GM10266 (cell line): ENCODE measurements around the gene PCDH7.

Experiments
- DNase-seq: peaks from one replicate; pipeline ENCODE4 v3.0.0; 2012; ENCODE audit errors: extremely low spot score
- TF ChIP-seq, protein P1 (sequence below): IDR thresholded peaks from 2 replicates; pipeline ENCODE4 v1.5.1; 2012; ENCODE audit warnings: mild to moderate bottlenecking, low read depth; ENCODE audit not compliant: control insufficient read depth, insufficient read depth; ENCODE audit errors: missing control alignments

The PCDH7 gene, protein sequence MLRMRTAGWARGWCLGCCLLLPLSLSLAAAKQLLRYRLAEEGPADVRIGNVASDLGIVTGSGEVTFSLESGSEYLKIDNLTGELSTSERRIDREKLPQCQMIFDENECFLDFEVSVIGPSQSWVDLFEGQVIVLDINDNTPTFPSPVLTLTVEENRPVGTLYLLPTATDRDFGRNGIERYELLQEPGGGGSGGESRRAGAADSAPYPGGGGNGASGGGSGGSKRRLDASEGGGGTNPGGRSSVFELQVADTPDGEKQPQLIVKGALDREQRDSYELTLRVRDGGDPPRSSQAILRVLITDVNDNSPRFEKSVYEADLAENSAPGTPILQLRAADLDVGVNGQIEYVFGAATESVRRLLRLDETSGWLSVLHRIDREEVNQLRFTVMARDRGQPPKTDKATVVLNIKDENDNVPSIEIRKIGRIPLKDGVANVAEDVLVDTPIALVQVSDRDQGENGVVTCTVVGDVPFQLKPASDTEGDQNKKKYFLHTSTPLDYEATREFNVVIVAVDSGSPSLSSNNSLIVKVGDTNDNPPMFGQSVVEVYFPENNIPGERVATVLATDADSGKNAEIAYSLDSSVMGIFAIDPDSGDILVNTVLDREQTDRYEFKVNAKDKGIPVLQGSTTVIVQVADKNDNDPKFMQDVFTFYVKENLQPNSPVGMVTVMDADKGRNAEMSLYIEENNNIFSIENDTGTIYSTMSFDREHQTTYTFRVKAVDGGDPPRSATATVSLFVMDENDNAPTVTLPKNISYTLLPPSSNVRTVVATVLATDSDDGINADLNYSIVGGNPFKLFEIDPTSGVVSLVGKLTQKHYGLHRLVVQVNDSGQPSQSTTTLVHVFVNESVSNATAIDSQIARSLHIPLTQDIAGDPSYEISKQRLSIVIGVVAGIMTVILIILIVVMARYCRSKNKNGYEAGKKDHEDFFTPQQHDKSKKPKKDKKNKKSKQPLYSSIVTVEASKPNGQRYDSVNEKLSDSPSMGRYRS (N-terminal part only)

DNA sequence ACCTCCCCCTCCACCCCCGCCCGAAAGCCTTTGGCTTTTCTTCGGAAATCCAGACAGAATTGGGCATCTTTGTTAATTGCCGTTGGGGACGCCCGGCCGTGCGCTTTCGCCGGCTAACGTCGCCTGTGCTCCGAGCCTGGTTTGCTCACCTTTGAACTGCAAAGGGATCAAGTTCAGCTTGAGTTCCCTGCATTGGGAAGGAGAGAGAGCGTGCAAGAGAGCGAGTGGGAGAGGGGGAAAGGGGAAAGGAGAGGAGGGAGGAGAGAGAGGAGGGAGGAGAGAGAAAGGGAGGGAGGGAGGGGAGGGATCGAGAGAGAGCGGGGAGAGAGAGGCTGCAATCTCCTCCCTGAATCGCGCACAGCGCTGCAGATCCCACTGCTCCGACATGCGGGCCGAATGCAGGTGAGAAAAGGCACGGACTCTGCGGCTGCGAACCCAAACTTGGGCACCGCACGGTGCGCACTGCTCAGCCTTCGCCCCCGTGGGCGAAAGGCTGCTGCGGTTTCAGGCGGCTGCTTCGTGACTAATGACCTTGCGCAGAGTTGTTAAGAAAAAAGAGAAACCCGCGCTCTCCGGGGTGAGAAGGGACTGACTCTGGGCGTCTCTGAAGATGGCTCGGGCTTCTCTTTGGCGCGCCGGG is at the start of gene PCDH7:
Gene PCDH7 (plus strand): TSS at position 349 of the 640 bp plus-strand sequence. CDS start 1,054 bp downstream, outside the sequence.
- TF ChIP-seq, protein P1, sequence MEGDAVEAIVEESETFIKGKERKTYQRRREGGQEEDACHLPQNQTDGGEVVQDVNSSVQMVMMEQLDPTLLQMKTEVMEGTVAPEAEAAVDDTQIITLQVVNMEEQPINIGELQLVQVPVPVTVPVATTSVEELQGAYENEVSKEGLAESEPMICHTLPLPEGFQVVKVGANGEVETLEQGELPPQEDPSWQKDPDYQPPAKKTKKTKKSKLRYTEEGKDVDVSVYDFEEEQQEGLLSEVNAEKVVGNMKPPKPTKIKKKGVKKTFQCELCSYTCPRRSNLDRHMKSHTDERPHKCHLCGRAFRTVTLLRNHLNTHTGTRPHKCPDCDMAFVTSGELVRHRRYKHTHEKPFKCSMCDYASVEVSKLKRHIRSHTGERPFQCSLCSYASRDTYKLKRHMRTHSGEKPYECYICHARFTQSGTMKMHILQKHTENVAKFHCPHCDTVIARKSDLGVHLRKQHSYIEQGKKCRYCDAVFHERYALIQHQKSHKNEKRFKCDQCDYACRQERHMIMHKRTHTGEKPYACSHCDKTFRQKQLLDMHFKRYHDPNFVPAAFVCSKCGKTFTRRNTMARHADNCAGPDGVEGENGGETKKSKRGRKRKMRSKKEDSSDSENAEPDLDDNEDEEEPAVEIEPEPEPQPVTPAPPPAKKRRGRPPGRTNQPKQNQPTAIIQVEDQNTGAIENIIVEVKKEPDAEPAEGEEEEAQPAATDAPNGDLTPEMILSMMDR: no peak
- peak; percentile 31 for DNase-seq

DNA sequence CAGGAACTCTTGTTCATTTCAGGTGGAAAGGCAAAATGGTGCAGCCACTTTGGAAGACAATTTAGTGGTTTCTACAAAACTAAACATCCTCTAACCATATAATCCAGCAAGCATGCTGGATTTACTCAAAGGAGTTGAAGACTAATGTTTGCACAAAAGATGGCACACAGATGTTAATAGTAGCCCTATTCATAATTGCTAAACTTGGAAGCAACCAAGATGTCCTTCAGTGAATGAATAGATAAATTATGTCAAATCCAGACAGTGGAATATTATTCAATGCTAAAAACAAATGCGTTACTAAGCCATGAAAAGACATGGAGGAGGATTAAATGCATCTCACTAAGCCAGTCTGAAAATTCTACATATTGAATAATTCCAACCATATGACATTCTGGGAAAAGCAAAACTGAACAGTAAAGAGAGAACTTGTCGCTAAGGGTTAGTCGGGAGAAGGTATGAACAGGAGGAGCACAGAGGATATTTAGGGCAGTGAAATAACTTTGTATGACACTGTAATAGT is 48.2 kb upstream of the PCDH7 start:
- TF ChIP-seq, protein P1: no peak

DNA sequence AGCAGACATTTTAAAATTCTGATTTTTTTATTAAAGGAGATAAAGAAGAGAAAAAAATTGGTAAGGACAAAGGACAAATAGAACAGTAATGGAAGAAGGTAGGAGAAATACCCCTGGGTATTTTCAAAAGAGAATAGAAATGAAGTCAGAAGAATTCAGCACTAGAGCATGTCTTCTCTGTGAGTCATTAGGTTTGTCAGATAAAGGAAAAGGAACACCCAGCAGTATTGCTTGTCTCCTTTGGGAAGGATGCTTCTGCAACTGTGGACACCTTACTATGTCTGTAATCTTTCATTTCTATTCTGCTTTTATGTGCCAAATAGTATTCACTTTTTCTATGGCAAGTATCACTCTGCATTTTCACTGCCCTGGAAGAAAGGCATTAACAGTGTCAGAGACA is 24.0 kb upstream of the PCDH7 start:
- TF ChIP-seq, protein P1: no peak
- DNase-seq: no peak

More for the DNA sequence above, 48.2 kb upstream of the PCDH7 start:
- no peak for DNase-seq

DNA sequence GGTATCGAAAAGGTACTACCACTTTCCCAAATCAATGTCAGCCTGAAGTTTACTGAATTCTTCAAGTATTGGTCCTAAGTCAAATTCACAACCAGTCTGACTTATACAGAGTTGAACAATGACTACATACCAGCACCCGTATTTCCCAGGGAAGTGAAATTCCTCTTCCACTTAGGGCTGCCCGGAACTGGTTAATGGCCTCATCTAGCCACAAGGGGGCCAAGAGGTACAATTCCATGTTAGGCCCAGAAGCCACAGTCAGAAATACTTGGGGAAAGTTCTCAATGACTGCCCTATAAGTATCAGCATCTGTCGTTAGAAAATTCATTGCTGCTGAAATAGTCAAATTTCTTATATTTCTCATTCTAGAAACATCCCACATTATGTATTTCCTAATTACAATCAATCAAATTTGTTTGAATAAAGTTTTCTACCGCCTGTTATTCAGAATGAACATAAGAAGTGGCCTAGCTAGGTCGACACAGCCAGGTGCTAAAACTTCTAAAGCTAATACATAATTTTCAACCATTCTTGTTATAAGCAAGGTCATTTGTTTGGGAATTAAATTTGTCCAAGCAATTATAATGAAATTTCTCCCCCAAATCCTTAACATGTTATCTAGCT is 5.6 kb upstream of the PCDH7 start:
- peak; percentile 20 for DNase-seq
- TF ChIP-seq, protein P1: peak; percentile 57

DNA sequence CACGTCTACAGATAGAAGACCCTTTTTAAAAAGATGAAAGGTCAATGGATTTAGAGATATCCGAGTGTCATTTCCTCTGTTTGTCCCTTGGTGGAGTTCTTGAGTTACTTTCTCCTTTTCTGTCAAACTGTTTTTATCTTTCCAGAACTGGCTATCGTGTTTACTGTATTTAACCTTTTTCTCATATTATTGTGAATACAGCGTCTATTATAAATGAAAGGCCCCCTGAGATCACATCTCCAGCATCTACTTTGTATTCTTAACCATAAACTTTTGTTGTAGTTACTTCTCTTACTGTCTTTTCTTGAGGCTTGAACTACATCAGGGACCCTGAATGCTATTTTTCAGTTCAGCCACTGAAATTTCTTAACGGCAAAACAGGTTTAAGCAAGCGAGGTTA is 4.0 kb upstream of the PCDH7 start:
- TF ChIP-seq, protein P1: peak; percentile 49
- DNase-seq: peak; percentile 49

DNA sequence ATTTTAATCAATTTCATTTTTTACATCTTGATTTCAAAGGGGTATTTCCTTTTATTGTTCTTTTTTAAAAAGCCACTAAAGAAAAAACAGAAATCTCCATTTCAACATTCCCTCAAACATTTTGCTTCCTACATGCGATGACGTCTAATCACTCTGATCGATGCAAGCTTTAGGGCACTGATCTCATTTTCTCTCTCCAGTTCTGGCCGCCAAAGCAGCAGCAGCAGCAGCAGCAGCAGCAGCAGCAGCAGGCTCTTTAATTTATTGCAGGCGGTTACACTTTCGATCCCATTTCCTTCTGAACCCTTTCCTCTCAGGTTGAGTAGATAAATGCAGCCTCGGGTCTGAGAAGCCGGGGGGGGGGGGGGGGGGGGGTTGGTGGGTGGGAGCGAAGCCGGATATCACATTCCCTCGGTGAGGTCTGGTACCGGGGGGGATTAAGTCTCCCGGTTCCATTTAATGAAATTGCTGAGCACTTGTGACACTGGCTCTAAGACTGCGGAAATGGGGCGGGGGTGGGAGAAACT is 3.4 kb upstream of the PCDH7 start:
- TF ChIP-seq, protein P1: no peak
- DNase-seq: peak; percentile 30
